Astrocyte (in vitro differentiated cells and primary cell): Measurements from ENCODE around the gene AQP6. TPM values are rescaled to one million over a fixed set of nuclear protein-coding genes. Genes with fewer than 3 reads are reported as not detected.

Source experiments
- DNase-seq: peaks from one replicate; pipeline ENCODE4 v3.0.0-alpha.2; 2010; ENCODE audit warnings: low read depth
- FAIRE-seq: peaks from 2 replicates; lab custom pipeline; 2011; peaks lifted over from hg19 to GRCh38; lab: Jason Lieb, UNC
- H2AFZ ChIP-seq: 2 replicates; pipeline ENCODE4 v1.6.0; 2012; ENCODE audit warnings: low read depth, low read length, inconsistent platforms
- H3K27ac ChIP-seq: 2 replicates; pipeline ENCODE4 v1.5.1; 2011; ENCODE audit warnings: low read depth, low read length, inconsistent platforms
- H3K27me3 ChIP-seq: 2 replicates; pipeline ENCODE4 v1.6.0; 2011; ENCODE audit warnings: low read length, inconsistent platforms; ENCODE audit not compliant: insufficient read depth
- H3K36me3 ChIP-seq: 2 replicates; pipeline ENCODE4 v1.5.1; 2011; ENCODE audit warnings: low read length, inconsistent platforms; ENCODE audit not compliant: insufficient read depth
- H3K4me1 ChIP-seq: 2 replicates; pipeline ENCODE4 v1.5.1; 2011; ENCODE audit warnings: low read length, inconsistent platforms; ENCODE audit not compliant: insufficient read depth
- H3K4me2 ChIP-seq: 2 replicates; pipeline ENCODE4 v1.6.0; 2012; ENCODE audit warnings: low read length, inconsistent platforms
- H3K4me3 ChIP-seq: 2 replicates; pipeline ENCODE4 v1.5.1; 2011; ENCODE audit warnings: low read depth, mild to moderate bottlenecking, low read length, inconsistent platforms; ENCODE audit not compliant: insufficient read depth
- H3K79me2 ChIP-seq: 2 replicates; pipeline ENCODE4 v1.6.0; 2012; ENCODE audit warnings: mild to moderate bottlenecking, low read length, inconsistent platforms; ENCODE audit not compliant: insufficient read depth
- H3K9ac ChIP-seq: 2 replicates; pipeline ENCODE4 v1.6.0; 2012; ENCODE audit warnings: mild to moderate bottlenecking, low read length, inconsistent platforms
- H3K9me3 ChIP-seq: 2 replicates; pipeline ENCODE4 v1.5.1; 2012; ENCODE audit warnings: low read depth, mild to moderate bottlenecking, low read length, inconsistent platforms; ENCODE audit not compliant: insufficient read depth
- H4K20me1 ChIP-seq: 2 replicates; pipeline ENCODE4 v1.6.0; 2012; ENCODE audit warnings: low read length, inconsistent platforms; ENCODE audit not compliant: insufficient read depth
- H3K27ac Mint-ChIP-seq: one replicate; pipeline ENCODE4 v1.8.0; 2021; ENCODE audit warnings: mild to moderate bottlenecking, mixed read lengths; ENCODE audit not compliant: unreplicated experiment
- H3K27me3 Mint-ChIP-seq: one replicate; pipeline ENCODE4 v1.8.0; 2021; ENCODE audit warnings: low read depth, mixed read lengths; ENCODE audit not compliant: unreplicated experiment
- H3K36me3 Mint-ChIP-seq: one replicate; pipeline ENCODE4 v1.8.0; 2021; ENCODE audit warnings: low read depth, mixed read lengths; ENCODE audit not compliant: unreplicated experiment
- H3K4me1 Mint-ChIP-seq: one replicate; pipeline ENCODE4 v1.8.0; 2021; ENCODE audit warnings: low read depth, mixed read lengths; ENCODE audit not compliant: unreplicated experiment
- H3K4me3 Mint-ChIP-seq: one replicate; pipeline ENCODE4 v1.8.0; 2021; ENCODE audit warnings: mild to moderate bottlenecking, moderate library complexity, mixed read lengths; ENCODE audit not compliant: unreplicated experiment
- H3K9me3 Mint-ChIP-seq: one replicate; pipeline ENCODE4 v1.8.0; 2021; ENCODE audit warnings: mild to moderate bottlenecking, mixed read lengths; ENCODE audit not compliant: unreplicated experiment
- CTCF ChIP-seq: IDR thresholded peaks from 2 replicates; pipeline ENCODE4 v1.5.1; 2011; ENCODE audit warnings: low read depth, mild to moderate bottlenecking, inconsistent platforms, low read length, moderate library complexity; ENCODE audit not compliant: insufficient read depth
- EZH2 ChIP-seq: IDR thresholded peaks from 2 replicates; pipeline ENCODE4 v1.6.1; 2012; ENCODE audit warnings: mild to moderate bottlenecking, low read length, inconsistent platforms; ENCODE audit not compliant: insufficient read depth
- total RNA-seq: library from RNA; stranded (reverse); gene quantifications from 2 replicates; pipeline ENCODE4 v1.2.1, GENCODE V29; 2021

Gene AQP6
- total RNA-seq, 1 donor from 2014 or later = not detected

- FAIRE-seq (no peak), DNase-seq (no peak)
- Histone ChIP-seq H4K20me1 (no peaks in the 10 kb centered on the region), H2AFZ (no peak overlapping the region), H3K27ac (no peak overlapping the region), H3K4me1 (peaks cover 7% of the 10 kb centered on the region), H3K36me3 (peaks cover 12% of the 10 kb centered on the region), H3K9me3 (no peaks in the 10 kb centered on the region), H3K9ac (no peak overlapping the region), H3K4me2 (no peak overlapping the region), H3K79me2 (peaks cover 46% of the 10 kb centered on the region), H3K4me3 (no peak overlapping the region), H3K27me3 (no peaks in the 10 kb centered on the region)
- Mint-ChIP-seq H3K9me3 (no peaks in the 10 kb centered on the region), H3K36me3 (no peaks in the 10 kb centered on the region), H3K27ac (peak overlapping the region; percentile 48), H3K4me1 (no peaks in the 10 kb centered on the region), H3K27me3 (no peaks in the 10 kb centered on the region), H3K4me3 (no peak overlapping the region)
- TF ChIP-seq CTCF (no peak), EZH2 (no peak)
Observed at GRCh38 chr12:50005175-50005574, 32.4 kb downstream of the AQP6 start.

GRCh38 chr12:50006280-50006679, 33.5 kb downstream of the AQP6 start:
- no peak overlapping the region for H3K27ac Mint-ChIP-seq
- H3K4me1 Mint-ChIP-seq = no peaks in the 10 kb centered on the region
- peak overlapping the region; percentile 10 for H3K4me2 ChIP-seq
- H3K4me3 ChIP-seq = no peak overlapping the region
- no peak overlapping the region for H3K27ac ChIP-seq
- peaks cover 7% of the 10 kb centered on the region for H3K4me1 ChIP-seq
- TF ChIP-seq CTCF = no peak
- no peaks in the 10 kb centered on the region for H4K20me1 ChIP-seq
- no peak overlapping the region for H2AFZ ChIP-seq
- FAIRE-seq (no peak), DNase-seq (no peak)
- H3K27me3 Mint-ChIP-seq = no peaks in the 10 kb centered on the region
- peaks cover 52% of the 10 kb centered on the region for H3K79me2 ChIP-seq
- no peak overlapping the region for H3K4me3 Mint-ChIP-seq
- H3K36me3 Mint-ChIP-seq = no peaks in the 10 kb centered on the region
- H3K9ac ChIP-seq = no peak overlapping the region
- no peaks in the 10 kb centered on the region for H3K9me3 Mint-ChIP-seq
- H3K36me3 ChIP-seq = peaks cover 6% of the 10 kb centered on the region
- H3K9me3 ChIP-seq = no peaks in the 10 kb centered on the region
- no peaks in the 10 kb centered on the region for H3K27me3 ChIP-seq

DNA sequence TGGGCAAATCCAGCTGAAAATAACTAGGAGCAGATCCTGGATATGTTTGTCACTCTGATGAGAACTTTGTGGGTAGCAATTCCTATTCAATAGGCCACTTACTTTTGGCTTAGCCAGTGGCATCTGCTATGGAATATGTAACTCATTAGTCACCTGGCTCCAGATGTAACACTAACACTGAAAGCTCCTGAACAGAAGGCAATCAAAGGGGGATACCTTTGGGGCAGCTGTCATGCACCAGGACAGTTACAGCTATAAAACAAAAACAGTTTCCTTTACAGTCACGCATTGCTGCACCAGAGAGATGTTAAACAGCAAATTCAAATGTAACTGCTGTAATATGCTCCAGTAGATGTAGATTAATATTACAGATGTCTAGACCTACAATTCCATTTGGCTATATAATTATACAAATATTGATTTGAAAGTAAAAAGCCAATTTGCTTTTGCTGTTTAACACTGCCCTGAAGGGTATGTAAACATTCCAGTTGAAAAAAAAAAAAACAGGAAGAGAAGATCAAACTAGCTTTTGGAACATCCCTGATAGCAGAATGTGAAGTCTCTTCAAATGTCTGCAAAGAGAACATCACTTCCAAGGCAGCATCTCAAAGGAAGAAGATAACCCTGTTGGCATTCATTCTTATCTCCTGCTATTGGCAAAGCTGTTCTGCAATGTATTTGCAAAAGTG, 34.2 kb downstream of the AQP6 start:
- Histone ChIP-seq H3K9ac (no peak overlapping the region), H3K79me2 (peaks cover 54% of the 10 kb centered on the region), H3K4me1 (peaks cover 7% of the 10 kb centered on the region), H2AFZ (no peak overlapping the region), H3K9me3 (no peaks in the 10 kb centered on the region), H3K4me3 (no peak overlapping the region), H3K27ac (no peak overlapping the region), H3K4me2 (peak overlapping the region; percentile 10), H3K27me3 (no peaks in the 10 kb centered on the region), H4K20me1 (no peaks in the 10 kb centered on the region), H3K36me3 (peaks cover 5% of the 10 kb centered on the region)
- no peaks in the 10 kb centered on the region for H3K4me1 Mint-ChIP-seq
- H3K36me3 Mint-ChIP-seq = no peaks in the 10 kb centered on the region
- no peak overlapping the region for H3K4me3 Mint-ChIP-seq
- no peaks in the 10 kb centered on the region for H3K9me3 Mint-ChIP-seq
- FAIRE-seq (no peak), DNase-seq (peak; percentile 66)
- no peaks in the 10 kb centered on the region for H3K27me3 Mint-ChIP-seq
- H3K27ac Mint-ChIP-seq = no peak overlapping the region
- no peak for TF ChIP-seq CTCF
- TF ChIP-seq EZH2 = no peak
